ENCODE results near the gene BOC.

BOC gene

GRCh38 chr3:113287111-113287802 is 75.9 kb downstream of the BOC start:
- H3K4me3 ChIP-seq (ENCODE audit: low read depth, low read length): no peak overlapping the region
- no peaks in the 10 kb centered on the region for H3K9me3 ChIP-seq (ENCODE audit: control insufficient read depth, insufficient read depth, low read length)
- H3K9ac ChIP-seq (ENCODE audit: low read depth, low read length): no peak overlapping the region
- peaks cover 2% of the 10 kb centered on the region for H3K4me1 ChIP-seq (ENCODE audit: control insufficient read depth, insufficient read depth, low read length)
- no peaks in the 10 kb centered on the region for H3K27me3 ChIP-seq (ENCODE audit: control insufficient read depth, insufficient read depth, low read length)
- H3K36me3 ChIP-seq (ENCODE audit: control insufficient read depth, insufficient read depth, low read length): peaks cover 2% of the 10 kb centered on the region

- Histone ChIP-seq H3K9ac (ENCODE audit: low read depth, low read length) (no peak overlapping the region), H3K27me3 (ENCODE audit: control insufficient read depth, insufficient read depth, low read length) (no peaks in the 10 kb centered on the region), H3K4me3 (ENCODE audit: low read depth, low read length) (no peak overlapping the region), H3K4me1 (ENCODE audit: control insufficient read depth, insufficient read depth, low read length) (peaks cover 2% of the 10 kb centered on the region), H3K36me3 (ENCODE audit: control insufficient read depth, insufficient read depth, low read length) (no peaks in the 10 kb centered on the region), H3K9me3 (ENCODE audit: control insufficient read depth, insufficient read depth, low read length) (no peaks in the 10 kb centered on the region)
Observed at GRCh38 chr3:113287803-113288648, 76.7 kb downstream of the BOC start.

- Histone ChIP-seq H3K4me1 (ENCODE audit: control insufficient read depth, insufficient read depth, low read length) (peaks cover 2% of the 10 kb centered on the region), H3K4me3 (ENCODE audit: low read depth, low read length) (no peak overlapping the region), H3K36me3 (ENCODE audit: control insufficient read depth, insufficient read depth, low read length) (no peaks in the 10 kb centered on the region), H3K9ac (ENCODE audit: low read depth, low read length) (no peak overlapping the region), H3K9me3 (ENCODE audit: control insufficient read depth, insufficient read depth, low read length) (no peaks in the 10 kb centered on the region), H3K27me3 (ENCODE audit: control insufficient read depth, insufficient read depth, low read length) (no peaks in the 10 kb centered on the region)
Observed at GRCh38 chr3:113288881-113289280, 77.5 kb downstream of the BOC start.

GRCh38 chr3:113291572-113291971 is 80.2 kb downstream of the BOC start:
- no peaks in the 10 kb centered on the region for H3K27me3 ChIP-seq (ENCODE audit: control insufficient read depth, insufficient read depth, low read length)
- H3K9ac ChIP-seq (ENCODE audit: low read depth, low read length): no peak overlapping the region
- no peak overlapping the region for H3K4me3 ChIP-seq (ENCODE audit: low read depth, low read length)
- H3K9me3 ChIP-seq (ENCODE audit: control insufficient read depth, insufficient read depth, low read length): no peaks in the 10 kb centered on the region
- H3K36me3 ChIP-seq (ENCODE audit: control insufficient read depth, insufficient read depth, low read length): no peaks in the 10 kb centered on the region
- peaks cover 2% of the 10 kb centered on the region for H3K4me1 ChIP-seq (ENCODE audit: control insufficient read depth, insufficient read depth, low read length)

- Histone ChIP-seq H3K36me3 (ENCODE audit: control insufficient read depth, insufficient read depth, low read length) (no peaks in the 10 kb centered on the region), H3K9ac (ENCODE audit: low read depth, low read length) (no peak overlapping the region), H3K9me3 (ENCODE audit: control insufficient read depth, insufficient read depth, low read length) (no peaks in the 10 kb centered on the region), H3K27me3 (ENCODE audit: control insufficient read depth, insufficient read depth, low read length) (no peaks in the 10 kb centered on the region), H3K4me1 (ENCODE audit: control insufficient read depth, insufficient read depth, low read length) (peaks cover 8% of the 10 kb centered on the region), H3K4me3 (ENCODE audit: low read depth, low read length) (no peak overlapping the region)
Observed at GRCh38 chr3:113292933-113293332, 81.6 kb downstream of the BOC start.

GRCh38 chr3:113293348-113293747 is 82.0 kb downstream of the BOC start:
- H3K27me3 ChIP-seq (ENCODE audit: control insufficient read depth, insufficient read depth, low read length): no peaks in the 10 kb centered on the region
- H3K9me3 ChIP-seq (ENCODE audit: control insufficient read depth, insufficient read depth, low read length): no peaks in the 10 kb centered on the region
- H3K4me3 ChIP-seq (ENCODE audit: low read depth, low read length): no peak overlapping the region
- H3K4me1 ChIP-seq (ENCODE audit: control insufficient read depth, insufficient read depth, low read length): peaks cover 10% of the 10 kb centered on the region
- H3K9ac ChIP-seq (ENCODE audit: low read depth, low read length): no peak overlapping the region
- H3K36me3 ChIP-seq (ENCODE audit: control insufficient read depth, insufficient read depth, low read length): no peaks in the 10 kb centered on the region

- H3K9me3 ChIP-seq (ENCODE audit: control insufficient read depth, insufficient read depth, low read length): no peaks in the 10 kb centered on the region
- no peaks in the 10 kb centered on the region for H3K27me3 ChIP-seq (ENCODE audit: control insufficient read depth, insufficient read depth, low read length)
- no peaks in the 10 kb centered on the region for H3K36me3 ChIP-seq (ENCODE audit: control insufficient read depth, insufficient read depth, low read length)
- H3K4me1 ChIP-seq (ENCODE audit: control insufficient read depth, insufficient read depth, low read length): peaks cover 10% of the 10 kb centered on the region
- H3K4me3 ChIP-seq (ENCODE audit: low read depth, low read length): no peak overlapping the region
- H3K9ac ChIP-seq (ENCODE audit: low read depth, low read length): no peak overlapping the region
Observed at GRCh38 chr3:113295463-113295862, 84.1 kb downstream of the BOC start.

- Histone ChIP-seq H3K9ac (ENCODE audit: low read depth, low read length) (no peak overlapping the region), H3K9me3 (ENCODE audit: control insufficient read depth, insufficient read depth, low read length) (no peaks in the 10 kb centered on the region), H3K27me3 (ENCODE audit: control insufficient read depth, insufficient read depth, low read length) (no peaks in the 10 kb centered on the region), H3K4me1 (ENCODE audit: control insufficient read depth, insufficient read depth, low read length) (peaks cover 8% of the 10 kb centered on the region), H3K36me3 (ENCODE audit: control insufficient read depth, insufficient read depth, low read length) (no peaks in the 10 kb centered on the region), H3K4me3 (ENCODE audit: low read depth, low read length) (no peak overlapping the region)
Observed at GRCh38 chr3:113297287-113297686, 85.9 kb downstream of the BOC start.

- H3K36me3 ChIP-seq (ENCODE audit: control insufficient read depth, insufficient read depth, low read length): no peaks in the 10 kb centered on the region
- no peak overlapping the region for H3K4me3 ChIP-seq (ENCODE audit: low read depth, low read length)
- no peak overlapping the region for H3K9ac ChIP-seq (ENCODE audit: low read depth, low read length)
- H3K9me3 ChIP-seq (ENCODE audit: control insufficient read depth, insufficient read depth, low read length): no peaks in the 10 kb centered on the region
- H3K27me3 ChIP-seq (ENCODE audit: control insufficient read depth, insufficient read depth, low read length): no peaks in the 10 kb centered on the region
- peaks cover 8% of the 10 kb centered on the region for H3K4me1 ChIP-seq (ENCODE audit: control insufficient read depth, insufficient read depth, low read length)
Observed at GRCh38 chr3:113297841-113298240, 86.5 kb downstream of the BOC start.

GRCh38 chr3:113300596-113300995 is 89.2 kb downstream of the BOC start:
- Histone ChIP-seq H3K9ac (ENCODE audit: low read depth, low read length) (no peak overlapping the region), H3K27me3 (ENCODE audit: control insufficient read depth, insufficient read depth, low read length) (no peaks in the 10 kb centered on the region), H3K4me1 (ENCODE audit: control insufficient read depth, insufficient read depth, low read length) (peaks cover 8% of the 10 kb centered on the region), H3K9me3 (ENCODE audit: control insufficient read depth, insufficient read depth, low read length) (no peaks in the 10 kb centered on the region), H3K36me3 (ENCODE audit: control insufficient read depth, insufficient read depth, low read length) (no peaks in the 10 kb centered on the region), H3K4me3 (ENCODE audit: low read depth, low read length) (no peak overlapping the region)

GRCh38 chr3:113304102-113304501 is 92.7 kb downstream of the BOC start:
- H3K9ac ChIP-seq (ENCODE audit: low read depth, low read length): no peak overlapping the region
- no peaks in the 10 kb centered on the region for H3K9me3 ChIP-seq (ENCODE audit: control insufficient read depth, insufficient read depth, low read length)
- H3K36me3 ChIP-seq (ENCODE audit: control insufficient read depth, insufficient read depth, low read length): no peaks in the 10 kb centered on the region
- no peaks in the 10 kb centered on the region for H3K27me3 ChIP-seq (ENCODE audit: control insufficient read depth, insufficient read depth, low read length)
- no peak overlapping the region for H3K4me3 ChIP-seq (ENCODE audit: low read depth, low read length)
- H3K4me1 ChIP-seq (ENCODE audit: control insufficient read depth, insufficient read depth, low read length): no peaks in the 10 kb centered on the region
